HG02798 (cell line): ENCODE results near the gene ACADSB.
A peak's percentile ranks its signal among the peaks of the same experiment; 100 is the strongest.

Experiments
- ATAC-seq: cut with Tn5 transposase; IDR thresholded peaks from one replicate; pipeline ENCODE4 v1.9.1; 2021; ENCODE audit warnings: mild to moderate bottlenecking; ENCODE audit not compliant: unreplicated experiment, poor library complexity

Gene ACADSB

DNA sequence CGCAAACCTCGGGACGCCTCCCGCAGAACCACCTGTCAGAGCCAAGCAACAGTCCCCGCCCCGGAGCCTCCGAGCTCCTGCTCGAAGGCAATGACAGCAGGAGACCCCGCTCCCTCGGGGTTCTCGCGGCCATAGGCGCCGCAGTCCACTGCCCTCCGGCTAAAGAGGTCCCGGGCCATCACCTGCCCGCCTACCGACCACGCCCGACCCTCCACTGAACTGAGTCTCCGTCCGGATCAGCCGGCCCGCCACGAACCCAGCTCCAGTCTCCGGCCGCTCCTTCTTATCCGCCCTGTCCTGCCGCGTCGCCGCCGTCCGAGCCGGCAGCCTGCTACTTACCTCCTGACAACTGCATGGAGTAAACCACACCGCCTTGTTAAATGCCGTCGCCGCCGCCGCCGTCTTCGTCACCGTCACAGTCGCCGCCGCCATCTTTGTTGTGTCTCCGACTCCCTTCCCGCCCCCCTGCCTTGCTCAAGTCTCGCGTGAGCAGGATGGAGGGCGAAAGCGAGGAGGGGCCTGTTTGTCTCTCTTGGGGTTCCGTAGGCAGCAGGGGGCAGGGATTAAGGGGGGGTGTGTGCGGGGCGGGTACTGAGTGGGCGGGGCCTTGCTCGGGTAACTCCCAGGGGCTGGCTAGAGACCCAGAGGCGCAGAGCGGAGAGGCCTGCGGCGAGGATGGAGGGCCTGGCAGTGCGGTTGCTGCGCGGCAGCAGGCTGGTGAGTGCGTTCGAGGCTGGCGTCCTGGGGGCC lies at the start of gene ACADSB, which contains the start of gene IKZF5:
Gene ACADSB, plus strand, starts transcription at position 652 of the 750 bp plus-strand sequence. Its CDS starts 24 bp downstream, at position 676.
Gene IKZF5, minus strand, starts transcription at position 441 of the 750 bp plus-strand sequence. CDS start 10,170 bp downstream, outside the sequence.
- ATAC-seq, result peak; percentile 89

GRCh38 chr10:122962405-122962804 lies 46.4 kb upstream of the ACADSB start:
- no peak for ATAC-seq

- ATAC-seq, result no peak
Observed at GRCh38 chr10:122966879-122967278, 41.9 kb upstream of the ACADSB start.

DNA sequence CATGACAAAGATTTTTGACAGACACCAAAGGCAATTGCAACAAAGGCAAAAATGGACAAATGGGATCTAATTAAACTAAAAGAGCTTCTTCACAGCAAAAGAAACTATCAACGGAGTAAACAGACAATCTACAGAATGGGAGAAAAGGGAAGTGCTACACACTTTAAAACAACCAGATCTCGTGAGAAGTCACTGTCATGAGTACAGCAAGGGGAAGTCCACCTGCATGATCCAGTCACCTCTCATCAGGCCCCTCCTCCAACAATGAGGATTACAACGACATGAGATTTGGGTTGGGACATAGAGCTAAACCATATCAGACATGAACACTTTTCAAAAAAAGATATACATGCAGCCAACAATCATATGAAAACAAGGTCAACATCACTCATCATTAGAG lies 40.1 kb upstream of the ACADSB start:
- no peak for ATAC-seq

- ATAC-seq, result no peak
Observed at GRCh38 chr10:122974023-122974422, 34.8 kb upstream of the ACADSB start.

- ATAC-seq, result no peak
Observed at GRCh38 chr10:122974543-122975064, 34.2 kb upstream of the ACADSB start.

- ATAC-seq, result peak; percentile 98
Observed at GRCh38 chr10:122980209-122981065, 28.4 kb upstream of the ACADSB start, which contains the start of gene PSTK. PSTK (plus strand) TSS chr10:122980401; CDS start chr10:122980480, 79 bp downstream.

GRCh38 chr10:122981066-122981464 lies 27.7 kb upstream of the ACADSB start:
- no peak for ATAC-seq

DNA sequence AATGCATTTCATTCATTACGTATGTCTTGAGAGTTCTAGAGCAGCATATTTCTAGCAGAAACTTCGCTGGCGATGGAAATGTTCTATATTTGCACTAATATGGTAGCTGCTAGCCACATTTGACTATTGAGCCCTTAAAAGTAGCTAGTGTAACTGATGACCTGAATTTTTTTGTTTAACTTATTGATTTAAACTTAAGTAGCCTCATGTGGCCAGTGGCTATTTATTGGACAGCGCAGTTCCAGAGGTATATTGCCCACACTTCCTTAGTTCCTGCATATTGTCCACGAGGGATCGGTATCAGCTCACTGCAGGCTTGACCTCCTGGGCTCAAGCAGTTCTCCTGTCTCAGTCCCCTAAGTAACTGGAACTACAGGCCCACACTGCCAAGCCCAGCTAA lies 24.9 kb upstream of the ACADSB start:
- no peak for ATAC-seq

DNA sequence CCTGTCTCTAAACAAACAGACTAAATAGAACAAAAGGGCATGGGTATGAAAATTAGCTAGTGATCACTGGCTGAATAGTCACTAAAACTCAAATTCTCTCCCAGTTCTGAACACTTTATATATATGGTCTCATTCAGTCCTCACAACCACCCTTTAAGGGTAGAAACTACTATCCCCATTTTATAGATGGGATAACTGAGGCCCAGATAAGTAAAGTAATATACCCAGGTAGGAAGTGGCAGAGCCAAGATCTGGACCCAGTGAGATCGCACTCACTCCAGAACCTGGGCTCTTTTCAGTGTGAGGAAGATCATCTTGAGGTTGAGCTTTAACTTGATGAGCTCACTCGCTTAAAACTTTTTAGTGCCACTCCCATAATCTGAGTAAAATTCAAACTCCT lies 24.1 kb upstream of the ACADSB start:
- ATAC-seq, result no peak

GRCh38 chr10:122986335-122986734 lies 22.5 kb upstream of the ACADSB start:
- ATAC-seq, result no peak

- no peak for ATAC-seq
Observed at GRCh38 chr10:122988501-122988900, 20.3 kb upstream of the ACADSB start.

- no peak for ATAC-seq
Observed at GRCh38 chr10:122990278-122990677, 18.5 kb upstream of the ACADSB start.

DNA sequence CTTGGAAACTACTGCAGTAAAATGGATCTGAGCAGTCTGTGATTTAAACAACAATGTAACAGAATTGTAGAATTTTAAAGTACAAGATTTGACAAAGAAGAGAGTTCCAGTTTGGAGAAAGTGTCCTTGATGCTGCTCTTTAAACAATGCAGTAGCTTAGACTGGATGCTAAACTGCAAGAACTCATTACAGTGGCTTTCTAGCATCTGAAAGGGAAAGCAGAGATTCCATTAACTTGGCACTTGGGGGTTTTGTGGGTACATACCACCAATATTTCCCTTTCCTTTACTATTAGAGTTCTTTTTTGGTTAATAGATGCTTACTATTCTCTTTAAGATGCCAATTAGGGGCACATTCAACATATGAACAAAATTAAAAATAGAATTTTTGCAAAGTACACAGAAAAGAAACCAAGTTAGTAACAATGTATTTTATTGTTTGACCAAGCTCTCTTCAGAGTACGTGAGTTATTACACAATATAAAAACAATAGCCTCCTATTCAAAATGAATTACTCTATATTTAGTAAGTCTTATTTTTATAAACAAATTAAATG lies 16.7 kb upstream of the ACADSB start:
- ATAC-seq, result no peak

DNA sequence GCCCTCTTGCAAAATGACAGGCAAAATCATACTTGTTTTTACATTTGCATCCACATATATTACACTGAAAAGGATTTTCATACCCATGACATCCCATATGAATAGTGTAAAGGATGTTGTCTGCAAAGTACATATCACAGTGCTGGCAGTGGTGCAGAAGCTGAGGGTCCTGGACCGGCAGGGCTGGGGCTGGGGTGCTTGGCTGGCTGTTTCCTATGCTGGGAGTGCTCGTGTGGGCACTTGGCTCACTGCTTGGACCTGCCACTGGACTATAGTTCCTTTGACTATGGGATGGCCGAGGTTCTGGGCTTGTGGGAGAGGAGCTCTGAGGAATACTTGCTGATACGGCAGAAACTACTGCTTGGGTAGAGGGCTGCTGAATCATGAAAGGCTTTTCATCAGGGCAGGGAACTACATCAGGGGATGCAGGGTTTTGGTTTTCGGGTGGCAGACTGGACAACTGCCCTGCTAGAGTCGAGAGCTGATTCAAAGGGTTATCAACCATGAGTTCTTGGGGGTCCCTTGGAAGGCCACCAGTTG lies 14.9 kb upstream of the ACADSB start:
- no peak for ATAC-seq

- ATAC-seq, result no peak
Observed at GRCh38 chr10:122995936-122996335, 12.9 kb upstream of the ACADSB start.

- ATAC-seq, result no peak
Observed at GRCh38 chr10:122997864-122998263, 10.9 kb upstream of the ACADSB start.

GRCh38 chr10:122998360-122998917 lies 10.4 kb upstream of the ACADSB start:
- ATAC-seq, result no peak

- ATAC-seq, result no peak
Observed at GRCh38 chr10:122998934-122999333, 9.9 kb upstream of the ACADSB start.

GRCh38 chr10:122999347-122999746 lies 9.5 kb upstream of the ACADSB start:
- ATAC-seq, result no peak
